OCI-LY7 (cell line): ENCODE measurements around the gene FRMPD2. TPM values are rescaled to one million over a fixed set of nuclear protein-coding genes. Genes with fewer than 3 reads are reported as not detected.

Experiments used
- BruUV-seq: library from RNA; stranded (reverse); fragments of 400-500 nt; replicated peaks from 2 replicates; lab custom pipeline; 2021; lab: Mats Ljungman, UMichigan
- CTCF ChIA-PET: fragments of 300-600 bp; sonication (Branson Sonifier 250); formaldehyde crosslinking; loops from one replicate; lab custom pipeline; 2022; ENCODE audit warnings: antibody characterized with exemption; ENCODE audit not compliant: unreplicated experiment; lab: Charles Lee
- POLR2A ChIA-PET: fragments of 300-600 bp; sonication (Branson Sonifier 250); formaldehyde crosslinking; loops from one replicate; lab custom pipeline; 2022; ENCODE audit warnings: antibody characterized with exemption; lab: Charles Lee
- DNase-seq: peaks from one replicate; pipeline ENCODE4 v3.0.0-alpha.2; 2015; ENCODE audit warnings: low spot score
- H2AFZ ChIP-seq: fragments of 200-600 bp; sonication (generic), shearing (Covaris generic); 2 replicates; pipeline ENCODE4 v1.6.1; 2014; ENCODE audit warnings: mild to moderate bottlenecking, antibody characterized with exemption, low read length, moderate library complexity
- H3K27ac ChIP-seq: fragments of 200-600 bp; sonication (generic); 2 replicates; pipeline ENCODE4 v1.5.1; 2014; ENCODE audit warnings: mixed run types, low read depth, mild to moderate bottlenecking, moderate library complexity, low read length, inconsistent platforms; ENCODE audit not compliant: poor library complexity, severe bottlenecking
- H3K36me3 ChIP-seq: fragments of 200-600 bp; sonication (generic); 2 replicates; pipeline ENCODE4 v1.6.1; 2014; ENCODE audit warnings: mild to moderate bottlenecking, antibody characterized with exemption, low read length, moderate library complexity, mixed read lengths; ENCODE audit not compliant: insufficient read depth
- H3K4me1 ChIP-seq: fragments of 200-600 bp; sonication (generic); 2 replicates; pipeline ENCODE4 v1.5.1; 2014; ENCODE audit warnings: mild to moderate bottlenecking, low read length; ENCODE audit not compliant: insufficient read depth, poor library complexity, severe bottlenecking
- H3K4me2 ChIP-seq: fragments of 200-600 bp; sonication (generic); 2 replicates; pipeline ENCODE4 v1.6.1; 2014; ENCODE audit warnings: mild to moderate bottlenecking, low read length
- H3K4me3 ChIP-seq: fragments of 200-600 bp; sonication (generic); 2 replicates; pipeline ENCODE4 v1.5.1; 2014; ENCODE audit warnings: mild to moderate bottlenecking, low read depth, low read length; ENCODE audit not compliant: poor library complexity, severe bottlenecking
- H3K79me2 ChIP-seq: fragments of 200-600 bp; sonication (generic); 2 replicates; pipeline ENCODE4 v1.6.1; 2016; ENCODE audit warnings: low read depth, mild to moderate bottlenecking, low read length, moderate library complexity, mixed read lengths; ENCODE audit not compliant: insufficient read depth
- H3K9me2 ChIP-seq: fragments of 200-600 bp; sonication (generic); 2 replicates; pipeline ENCODE4 v1.6.1; 2016; ENCODE audit warnings: mild to moderate bottlenecking, low read length, mixed read lengths; ENCODE audit not compliant: insufficient read depth
- H3K9me3 ChIP-seq: fragments of 200-600 bp; sonication (generic); 2 replicates; pipeline ENCODE4 v1.6.1; 2014; ENCODE audit warnings: mild to moderate bottlenecking, mixed run types, low read length, mixed read lengths
- H4K20me1 ChIP-seq: fragments of 200-600 bp; sonication (generic); 2 replicates; pipeline ENCODE4 v1.6.1; 2014; ENCODE audit warnings: mild to moderate bottlenecking, antibody characterized with exemption, low read length, moderate library complexity, mixed read lengths; ENCODE audit not compliant: insufficient read depth
- EZH2phosphoT487 ChIP-seq: fragments of 200-600 bp; sonication (generic); IDR thresholded peaks from 2 replicates; pipeline ENCODE4 v1.6.1; 2018; ENCODE audit warnings: low read depth, borderline replicate concordance, mild to moderate bottlenecking, mixed run types, antibody characterized with exemption, low read length, moderate library complexity, mixed read lengths
- intact Hi-C: fragments of 100-400 bp; cut with micrococcal nuclease; formaldehyde crosslinking; loops from one replicate; pipeline ENCODE4 v1.10.0; 2022; ENCODE audit not compliant: unreplicated experiment
- total RNA-seq, 2 experiments: library from RNA; depleted of rRNA in 1 of 2; stranded (reverse); fragments of >200 nt in 1 of 2; shearing (Covaris generic) in 1 of 2; gene quantifications; 2 replicates each; pipeline ENCODE4 v1.2.3, GENCODE V29; 2014 to 2022
- TF ChIP-seq, protein P1 (sequence below): fragments of 200-600 bp; sonication (generic); conservative IDR thresholded peaks from 2 replicates; pipeline ENCODE4 v1.5.1; 2014; ENCODE audit warnings: mild to moderate bottlenecking, antibody characterized with exemption, low read length, moderate library complexity, mixed read lengths

The FRMPD2 gene
- total RNA-seq, 2 experiments from 2014 or later = not detected

DNA sequence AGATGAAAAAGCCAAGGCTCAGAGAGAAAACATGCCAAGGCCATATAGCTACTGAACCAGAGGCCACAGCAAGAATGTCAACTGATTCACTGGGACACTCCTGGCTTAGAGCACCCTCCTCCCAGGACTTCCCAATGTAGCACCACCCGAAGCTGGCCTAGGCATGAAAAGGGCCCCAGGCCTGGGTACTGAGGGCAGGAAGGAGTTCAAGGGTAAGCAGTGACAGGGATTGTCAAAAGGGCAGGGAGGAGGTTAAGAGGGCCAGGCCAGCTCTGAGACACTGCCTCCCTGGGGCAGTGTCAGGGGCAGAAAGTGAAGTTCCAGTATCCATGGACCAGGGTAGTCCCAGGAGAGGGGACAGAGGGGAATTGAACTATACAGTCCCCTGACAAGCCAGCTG is 57.8 kb downstream of the FRMPD2 start:
- Histone ChIP-seq H3K4me2 (no peak overlapping the region), H3K9me3 (no peaks in the 10 kb centered on the region), H3K9me2 (no peaks in the 10 kb centered on the region), H3K27ac (no peak overlapping the region), H4K20me1 (no peaks in the 10 kb centered on the region), H2AFZ (no peak overlapping the region), H3K4me1 (no peaks in the 10 kb centered on the region), H3K36me3 (no peaks in the 10 kb centered on the region), H3K4me3 (no peak overlapping the region), H3K79me2 (no peaks in the 10 kb centered on the region)
- ChIA-PET CTCF (interaction anchor here (0.5 kb wide), 1 partner anchor 439 kb away, joined by 6 read pairs; no protein-coding TSS in a partner anchor), POLR2A (no interaction called here)
- DNase-seq = no peak
- no TSS peak for BruUV-seq
- TF ChIP-seq, protein P1, sequence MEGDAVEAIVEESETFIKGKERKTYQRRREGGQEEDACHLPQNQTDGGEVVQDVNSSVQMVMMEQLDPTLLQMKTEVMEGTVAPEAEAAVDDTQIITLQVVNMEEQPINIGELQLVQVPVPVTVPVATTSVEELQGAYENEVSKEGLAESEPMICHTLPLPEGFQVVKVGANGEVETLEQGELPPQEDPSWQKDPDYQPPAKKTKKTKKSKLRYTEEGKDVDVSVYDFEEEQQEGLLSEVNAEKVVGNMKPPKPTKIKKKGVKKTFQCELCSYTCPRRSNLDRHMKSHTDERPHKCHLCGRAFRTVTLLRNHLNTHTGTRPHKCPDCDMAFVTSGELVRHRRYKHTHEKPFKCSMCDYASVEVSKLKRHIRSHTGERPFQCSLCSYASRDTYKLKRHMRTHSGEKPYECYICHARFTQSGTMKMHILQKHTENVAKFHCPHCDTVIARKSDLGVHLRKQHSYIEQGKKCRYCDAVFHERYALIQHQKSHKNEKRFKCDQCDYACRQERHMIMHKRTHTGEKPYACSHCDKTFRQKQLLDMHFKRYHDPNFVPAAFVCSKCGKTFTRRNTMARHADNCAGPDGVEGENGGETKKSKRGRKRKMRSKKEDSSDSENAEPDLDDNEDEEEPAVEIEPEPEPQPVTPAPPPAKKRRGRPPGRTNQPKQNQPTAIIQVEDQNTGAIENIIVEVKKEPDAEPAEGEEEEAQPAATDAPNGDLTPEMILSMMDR = no peak
- TF ChIP-seq EZH2phosphoT487 = no peak
- intact Hi-C loops = loop anchor here (5.0 kb wide), 1 partner anchor 291 kb away; no protein-coding TSS in a partner anchor

DNA sequence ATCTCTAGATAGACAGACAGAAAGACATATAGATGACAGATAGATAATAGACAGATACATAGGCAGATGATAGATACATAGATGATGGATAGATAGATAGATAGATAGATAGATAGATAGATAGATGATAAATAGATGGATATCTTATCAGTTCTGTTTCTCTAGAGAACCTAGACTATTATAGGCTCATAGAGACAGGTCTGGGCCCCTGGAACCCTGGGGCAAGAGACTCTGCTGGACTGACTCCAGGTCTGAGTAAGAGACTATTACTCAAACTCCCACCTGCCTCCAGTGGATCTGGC is 58.3 kb downstream of the FRMPD2 start:
- TF ChIP-seq EZH2phosphoT487 = no peak
- TF ChIP-seq, protein P1 = no peak
- no peak overlapping the region for H3K4me3 ChIP-seq
- H2AFZ ChIP-seq = no peak overlapping the region
- no peak for DNase-seq
- no TSS peak for BruUV-seq
- no peaks in the 10 kb centered on the region for H4K20me1 ChIP-seq
- H3K4me1 ChIP-seq = no peaks in the 10 kb centered on the region
- H3K36me3 ChIP-seq = no peaks in the 10 kb centered on the region
- POLR2A ChIA-PET = no interaction called here
- H3K79me2 ChIP-seq = no peaks in the 10 kb centered on the region
- no peak overlapping the region for H3K27ac ChIP-seq
- no peak overlapping the region for H3K4me2 ChIP-seq
- intact Hi-C loops = loop anchor here (5.0 kb wide), 1 partner anchor 291 kb away; no protein-coding TSS in a partner anchor
- no peaks in the 10 kb centered on the region for H3K9me3 ChIP-seq
- H3K9me2 ChIP-seq = no peaks in the 10 kb centered on the region
- CTCF ChIA-PET = no interaction called here

DNA sequence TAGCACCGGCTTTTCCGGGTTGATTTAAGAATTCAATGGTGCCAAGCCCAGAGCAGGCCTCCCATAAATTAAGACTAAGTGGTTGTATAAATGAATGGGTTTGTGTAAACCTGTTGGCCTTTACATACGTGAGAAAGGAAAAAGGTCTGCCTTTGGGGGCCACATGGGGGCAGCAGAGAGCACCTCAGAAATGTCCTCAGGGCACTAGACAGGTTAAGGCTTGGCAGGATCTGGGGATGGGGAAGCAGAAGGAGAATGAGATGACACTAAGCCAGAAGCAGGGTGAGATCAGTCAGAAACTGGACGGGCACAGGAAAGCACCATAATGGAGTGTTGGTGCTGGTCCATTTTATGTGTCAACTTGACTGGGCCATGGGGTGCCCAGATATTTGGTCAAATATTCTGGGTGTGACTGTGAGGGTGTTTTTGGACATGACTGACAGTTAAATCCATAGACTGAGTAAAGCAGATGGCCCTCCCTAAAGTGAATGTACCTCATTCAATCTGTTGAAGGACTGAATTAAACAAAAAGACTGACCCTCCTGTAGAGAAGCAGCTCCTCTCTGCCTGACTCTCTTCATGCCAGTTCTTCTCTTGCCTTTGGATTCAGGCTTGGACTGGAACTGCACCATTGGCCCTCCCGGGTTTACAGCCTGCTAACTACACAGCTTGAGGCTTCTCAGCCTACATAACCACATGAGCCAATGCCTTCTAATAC is 58.9 kb downstream of the FRMPD2 start:
- no peaks in the 10 kb centered on the region for H4K20me1 ChIP-seq
- intact Hi-C loops = loop anchor here (5.0 kb wide), 1 partner anchor 292 kb away; no protein-coding TSS in a partner anchor
- H3K79me2 ChIP-seq = no peaks in the 10 kb centered on the region
- no peaks in the 10 kb centered on the region for H3K9me2 ChIP-seq
- TF ChIP-seq, protein P1 = peak; percentile 91
- TF ChIP-seq EZH2phosphoT487 = no peak
- H3K4me1 ChIP-seq = no peaks in the 10 kb centered on the region
- POLR2A ChIA-PET = no interaction called here
- no peak overlapping the region for H3K4me3 ChIP-seq
- H3K36me3 ChIP-seq = no peaks in the 10 kb centered on the region
- peak; percentile 46 for DNase-seq
- no peak overlapping the region for H3K27ac ChIP-seq
- no peak overlapping the region for H2AFZ ChIP-seq
- no peak overlapping the region for H3K4me2 ChIP-seq
- no TSS peak for BruUV-seq
- no peaks in the 10 kb centered on the region for H3K9me3 ChIP-seq
- CTCF ChIA-PET = no interaction called here
